ENCODE results near the gene TLE4.
"Not testable (repeated sequence)": the region's sequence is repeated elsewhere in the genome, so short reads cannot be mapped to it uniquely, and the experiment has no call there.

TLE4 gene

GRCh38 chr9:79604149-79604548, 32.4 kb downstream of the TLE4 start:
- no peak for DNase-seq

- no peak for DNase-seq
Observed at GRCh38 chr9:79604921-79605562, 33.3 kb downstream of the TLE4 start.

GRCh38 chr9:79606529-79606928, 34.8 kb downstream of the TLE4 start:
- not testable (repeated sequence) for DNase-seq

- DNase-seq: no peak
Observed at GRCh38 chr9:79609468-79610018, 37.8 kb downstream of the TLE4 start.

- no peak for DNase-seq
Observed at GRCh38 chr9:79610019-79610631, 38.4 kb downstream of the TLE4 start.

GRCh38 chr9:79610791-79611614, 39.2 kb downstream of the TLE4 start:
- no peak for DNase-seq

GRCh38 chr9:79613145-79613544, 41.4 kb downstream of the TLE4 start:
- DNase-seq: no peak

- DNase-seq: no peak
Observed at GRCh38 chr9:79615038-79615437, 43.3 kb downstream of the TLE4 start.

- DNase-seq: no peak
Observed at GRCh38 chr9:79616013-79616412, 44.2 kb downstream of the TLE4 start.

GRCh38 chr9:79616971-79617370, 45.2 kb downstream of the TLE4 start:
- no peak for DNase-seq

- peak; percentile 28 for DNase-seq
Observed at GRCh38 chr9:79617395-79617794, 45.6 kb downstream of the TLE4 start.

- DNase-seq: no peak
Observed at GRCh38 chr9:79619930-79620329, 48.2 kb downstream of the TLE4 start.

- no peak for DNase-seq
Observed at GRCh38 chr9:79621916-79622575, 50.3 kb downstream of the TLE4 start.

GRCh38 chr9:79623799-79624721, 52.3 kb downstream of the TLE4 start:
- no peak for DNase-seq

GRCh38 chr9:79629721-79630120, 58.0 kb downstream of the TLE4 start:
- DNase-seq: no peak

- DNase-seq: no peak
Observed at GRCh38 chr9:79630521-79631403, 59.0 kb downstream of the TLE4 start.

GRCh38 chr9:79632060-79632459, 60.3 kb downstream of the TLE4 start:
- no peak for DNase-seq

GRCh38 chr9:79632705-79633104, 60.9 kb downstream of the TLE4 start:
- no peak for DNase-seq

GRCh38 chr9:79633558-79633957, 61.8 kb downstream of the TLE4 start:
- no peak for DNase-seq

GRCh38 chr9:79637177-79637925, 65.6 kb downstream of the TLE4 start:
- no peak for DNase-seq

Data from DMS79 treated with DMSO at 0.1 percent for 48 hours (cell line).